B cell (primary cell): Measurements from ENCODE around the gene KDELR3.

Experiments
- CTCF ChIP-seq: fragments of 200-600 bp; IDR thresholded peaks from one replicate; pipeline ENCODE4 v1.8.0; 2022; ENCODE audit warnings: antibody characterized with exemption, mild to moderate bottlenecking
- EZH2 ChIP-seq: IDR thresholded peaks from 2 replicates; pipeline ENCODE4 v1.6.1; 2012; ENCODE audit warnings: borderline replicate concordance, low read depth, mild to moderate bottlenecking, moderate library complexity, low read length; ENCODE audit not compliant: insufficient read depth, poor library complexity, severe bottlenecking

GRCh38 chr22:38518620-38519019, 50.7 kb downstream of the KDELR3 start:
- TF ChIP-seq EZH2 (no peak), CTCF (no peak)
